GM21367 (cell line): ENCODE data around the gene NOTCH3.

Source experiments
- ATAC-seq: cut with Tn5 transposase; IDR thresholded peaks from one replicate; pipeline ENCODE4 v1.9.1; 2021; ENCODE audit not compliant: unreplicated experiment

NOTCH3 gene

DNA sequence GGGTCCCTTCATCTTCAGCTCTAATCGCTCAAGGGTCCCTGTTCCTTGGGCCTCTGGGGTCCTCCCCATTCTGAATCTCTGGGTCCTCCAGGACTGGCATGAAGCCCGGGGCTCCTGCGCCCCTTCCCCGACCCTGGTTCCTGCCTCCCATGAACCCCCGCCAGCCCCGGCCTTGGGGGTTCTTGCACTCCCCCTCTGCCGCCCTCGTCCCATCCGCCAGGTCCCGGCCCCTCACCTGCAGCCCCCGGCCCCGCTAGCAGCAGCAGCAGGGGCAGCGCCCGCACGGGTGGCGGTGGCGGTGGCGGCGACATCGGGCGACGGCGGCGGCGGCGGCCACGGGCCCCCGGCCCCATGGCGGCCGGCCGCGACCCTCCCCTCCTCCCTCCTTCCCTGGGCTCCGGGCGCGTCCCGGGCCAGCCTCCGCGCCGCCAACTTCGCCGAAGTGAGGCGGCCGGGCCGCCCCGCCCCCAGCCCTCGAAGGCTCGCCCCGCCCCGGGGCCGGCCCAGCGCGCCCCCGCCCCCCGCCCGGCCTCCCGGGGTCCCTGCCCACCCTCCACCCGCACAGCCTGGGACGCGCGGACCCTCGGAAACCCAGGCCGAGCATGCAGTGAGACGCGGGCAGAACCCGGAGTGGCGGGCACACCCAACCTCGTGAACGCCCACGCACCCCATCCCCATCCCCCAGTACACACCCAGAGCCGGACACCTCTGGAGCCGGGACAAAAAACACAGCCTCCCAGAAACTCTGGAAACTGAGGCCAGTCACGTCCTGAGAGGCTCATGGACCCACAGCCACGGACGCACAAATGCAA lies at the start of gene NOTCH3:
Gene NOTCH3 (minus strand): TSS at position 443 of the 812 bp plus-strand sequence. CDS start 90 bp downstream, at position 353.
- ATAC-seq, result no peak

DNA sequence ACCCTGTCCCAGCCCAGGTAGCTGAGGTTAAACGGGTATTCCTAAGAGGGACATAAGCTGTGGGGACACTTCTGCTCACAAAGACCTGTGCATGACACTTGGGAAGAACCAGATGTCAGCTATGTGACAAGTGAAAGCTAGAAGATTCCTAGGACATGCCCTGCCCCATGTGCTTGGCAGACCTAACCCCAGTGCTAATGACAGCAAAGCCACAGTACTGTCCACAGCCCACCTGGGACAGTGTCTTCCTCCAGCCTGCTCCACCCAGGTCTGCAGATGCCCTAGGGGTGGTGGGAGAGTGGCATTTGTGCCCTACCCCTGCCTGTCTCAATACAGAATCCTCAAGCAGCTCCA lies 49.8 kb upstream of the NOTCH3 start:
- ATAC-seq, result no peak

DNA sequence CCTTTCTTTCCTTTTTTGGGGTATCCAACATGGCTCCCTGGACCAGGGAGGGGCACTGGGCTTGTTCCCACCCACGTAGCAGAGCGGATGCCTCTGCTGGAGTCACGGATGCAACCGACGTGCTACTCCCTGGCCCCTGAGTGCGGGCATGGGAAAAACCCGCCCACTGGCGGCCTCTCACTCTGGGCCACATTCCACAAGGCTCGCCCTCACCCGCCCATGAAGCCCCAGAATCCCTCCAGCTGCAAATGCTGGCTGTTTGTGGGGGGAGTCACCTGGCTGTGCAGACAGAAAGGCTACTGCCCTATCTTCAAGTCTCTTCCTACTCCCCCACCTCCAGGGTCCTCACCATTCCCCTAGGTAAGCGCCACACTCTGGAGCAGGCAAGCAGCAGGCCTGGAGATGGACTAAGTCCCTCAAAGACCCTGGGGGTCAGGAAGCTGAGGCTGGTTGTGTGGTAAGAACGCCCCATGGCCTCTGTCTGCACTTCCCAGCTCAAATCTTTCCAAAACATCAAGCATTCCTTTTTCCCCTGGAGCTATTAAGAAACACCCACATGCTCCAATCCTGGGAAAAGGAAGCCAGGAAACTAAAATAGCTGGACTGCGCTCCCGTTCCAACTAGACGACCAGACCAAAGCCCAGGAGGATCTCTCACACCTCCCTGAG lies 49.3 kb upstream of the NOTCH3 start:
- no peak for ATAC-seq

DNA sequence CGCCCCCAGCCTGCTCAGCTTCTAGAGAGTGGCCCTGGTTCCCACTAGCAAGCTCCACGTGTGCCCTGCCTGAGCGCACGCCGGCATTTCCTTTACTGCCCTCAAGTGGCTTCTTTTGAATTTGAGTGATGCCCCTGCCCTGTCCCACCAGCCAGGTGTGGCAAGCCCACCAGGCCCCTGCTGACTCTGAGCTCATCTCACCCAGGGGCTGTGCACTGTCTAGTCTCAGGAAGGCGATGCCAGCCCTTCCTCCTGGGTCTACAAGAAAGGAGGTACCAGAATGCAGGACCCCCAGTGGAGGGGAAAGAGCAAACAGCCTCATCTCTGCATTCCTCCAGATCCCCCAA lies 48.7 kb upstream of the NOTCH3 start:
- ATAC-seq, result no peak

DNA sequence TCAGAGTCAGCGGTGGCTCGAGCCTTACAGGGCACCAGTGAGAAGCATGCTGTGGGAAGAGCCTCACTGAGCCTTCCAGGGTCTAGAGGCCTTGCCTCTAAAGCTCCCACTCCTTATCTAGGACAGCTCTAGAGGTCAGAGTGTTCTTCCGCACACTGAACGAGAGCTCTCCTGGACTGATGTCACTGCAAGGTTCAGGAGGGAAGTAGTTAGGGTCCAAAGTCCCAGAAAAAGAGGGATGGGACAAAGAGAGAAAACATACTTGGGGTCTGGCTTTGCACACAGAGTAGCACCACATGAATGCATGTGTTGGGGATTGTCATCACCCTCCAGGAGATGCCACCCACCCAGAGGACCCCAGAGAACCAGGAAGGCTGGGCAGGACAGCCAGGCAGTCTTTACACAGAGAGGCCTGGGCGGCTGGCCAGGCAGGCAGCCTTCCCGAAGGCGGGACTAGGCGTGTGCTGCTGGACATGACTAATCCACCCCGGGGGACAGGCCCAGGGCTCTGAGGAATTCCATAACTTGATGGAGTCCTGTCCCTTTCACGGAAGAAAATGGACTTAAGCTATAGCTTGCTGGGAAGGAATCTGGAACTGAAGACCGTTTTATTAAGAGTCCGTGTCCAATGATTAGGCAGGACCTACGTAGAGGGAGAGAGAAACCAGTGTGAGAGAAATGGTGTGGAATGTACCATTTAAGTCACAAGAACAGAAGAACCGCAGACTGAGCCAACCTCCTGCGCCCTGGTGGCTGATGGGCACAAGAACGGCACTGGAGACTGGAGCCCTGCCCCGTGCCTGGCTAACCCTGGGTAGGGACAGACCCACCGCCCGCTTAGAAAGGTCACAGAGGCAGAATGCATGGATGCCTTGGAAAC lies 48.1 kb upstream of the NOTCH3 start:
- no peak for ATAC-seq

DNA sequence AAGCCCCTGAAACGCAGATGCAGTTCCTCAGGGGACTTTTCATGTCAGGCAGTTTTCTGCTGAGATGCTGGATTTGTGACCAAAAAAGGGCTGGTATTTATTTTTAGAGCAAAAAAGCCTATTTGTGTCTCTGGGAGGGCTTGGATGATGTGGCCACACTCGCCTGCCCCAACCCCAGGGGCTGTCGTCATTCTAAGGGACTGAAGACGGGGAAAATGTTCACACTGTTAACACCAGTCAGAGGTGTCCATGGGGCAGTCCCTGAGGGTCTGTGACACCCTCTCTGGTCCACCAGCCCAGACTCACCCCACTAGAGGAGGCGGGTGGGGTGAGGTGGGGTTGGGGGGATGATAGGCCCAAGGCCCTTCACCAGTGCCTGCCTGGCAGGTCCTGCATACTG lies 47.3 kb upstream of the NOTCH3 start:
- ATAC-seq, result no peak

DNA sequence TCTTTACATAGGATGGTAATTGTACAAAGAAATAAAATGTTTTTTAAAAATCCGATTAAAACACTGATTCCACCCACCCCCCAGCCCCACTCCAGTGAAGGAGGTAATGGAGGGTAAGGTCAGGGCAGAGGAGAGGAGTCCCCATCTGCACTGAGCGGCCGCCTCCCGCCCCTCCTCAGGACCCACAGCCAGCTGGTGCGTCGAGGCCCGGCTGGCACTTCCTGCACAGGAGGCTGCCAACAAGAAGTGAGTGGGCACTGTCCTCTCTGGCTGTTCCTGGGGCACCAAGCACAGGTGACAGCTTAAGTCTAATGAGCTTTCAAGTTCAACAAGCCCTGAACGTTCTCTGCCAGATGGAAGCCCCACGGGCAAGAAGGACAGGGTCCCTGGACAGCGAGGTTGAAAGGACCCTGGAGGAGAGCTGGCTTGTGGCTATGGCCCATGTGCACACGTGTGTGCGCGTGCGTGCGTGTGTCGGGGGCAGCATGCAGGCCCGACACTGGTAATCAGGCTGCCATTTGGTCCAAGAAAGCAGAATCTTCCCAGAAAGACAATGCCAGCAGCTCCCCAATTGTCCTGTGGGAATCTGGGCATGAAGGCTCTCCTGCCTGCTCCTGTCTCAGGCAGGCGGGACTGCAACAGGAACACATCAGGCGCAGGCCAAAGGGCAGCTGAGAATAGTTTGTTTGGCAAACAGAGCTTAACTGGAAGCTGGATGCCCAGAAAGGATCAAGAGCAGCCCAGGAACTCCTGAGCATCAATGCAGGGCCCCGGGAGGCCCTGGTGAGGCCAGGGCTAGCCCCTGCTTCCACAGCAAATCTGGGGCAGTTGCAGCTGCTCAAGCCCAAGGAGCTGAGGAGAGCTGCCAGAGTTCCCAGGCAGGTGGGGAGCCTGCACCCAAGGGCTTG lies 46.6 kb upstream of the NOTCH3 start:
- no peak for ATAC-seq

DNA sequence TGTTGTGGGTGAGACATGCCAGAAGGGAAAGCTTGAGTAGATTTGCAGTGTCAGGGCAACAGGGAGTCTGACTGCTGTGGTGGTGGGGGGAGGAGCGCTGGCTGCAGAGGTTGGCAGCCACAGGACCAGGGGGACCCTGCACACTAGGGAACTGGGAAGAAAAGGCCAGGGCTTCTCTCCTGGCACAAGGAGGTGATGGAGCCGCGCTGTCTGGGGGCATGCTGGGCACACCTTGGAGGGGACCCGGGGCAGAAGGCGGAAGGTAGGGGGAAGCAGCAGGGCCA lies 45.3 kb upstream of the NOTCH3 start:
- ATAC-seq, result no peak

DNA sequence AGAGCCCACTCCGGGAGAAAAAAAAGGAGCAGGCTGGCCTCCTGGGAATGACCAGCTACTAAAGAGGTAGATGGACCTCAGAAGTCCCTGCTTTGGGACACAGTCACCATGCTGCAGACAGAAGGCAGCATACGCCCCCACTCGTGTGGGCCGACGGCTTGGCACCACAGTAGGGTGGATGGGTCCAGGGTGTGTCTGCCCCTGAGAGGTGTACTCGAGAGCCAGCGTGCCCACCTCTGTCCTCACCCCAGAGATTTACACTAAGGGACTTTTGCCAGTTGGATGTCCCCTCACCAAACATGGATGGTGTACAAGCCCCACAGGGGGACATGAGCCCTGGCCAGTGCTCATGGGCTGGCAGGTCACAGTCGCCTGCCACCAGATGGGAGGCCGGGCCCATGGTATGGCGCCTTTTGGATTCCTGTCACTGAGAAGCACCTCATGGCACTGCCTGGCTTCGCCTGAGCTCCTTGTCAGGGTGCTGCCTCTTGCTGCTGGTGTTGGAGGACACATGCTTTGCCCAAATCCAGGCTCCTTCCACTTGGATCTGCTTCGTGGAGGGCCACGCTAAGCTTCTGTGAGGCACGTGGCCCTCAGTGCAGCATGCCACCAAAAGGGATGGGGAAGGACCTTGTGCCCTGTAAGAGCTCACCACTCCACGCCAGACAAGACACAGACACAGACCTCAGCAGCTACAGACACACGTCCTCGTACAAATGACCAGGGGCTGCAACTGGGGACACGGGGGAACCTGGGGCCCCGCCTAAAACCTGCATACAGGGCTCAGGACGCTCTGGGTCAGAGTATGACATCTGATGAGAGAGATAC lies 44.8 kb upstream of the NOTCH3 start:
- no peak for ATAC-seq

DNA sequence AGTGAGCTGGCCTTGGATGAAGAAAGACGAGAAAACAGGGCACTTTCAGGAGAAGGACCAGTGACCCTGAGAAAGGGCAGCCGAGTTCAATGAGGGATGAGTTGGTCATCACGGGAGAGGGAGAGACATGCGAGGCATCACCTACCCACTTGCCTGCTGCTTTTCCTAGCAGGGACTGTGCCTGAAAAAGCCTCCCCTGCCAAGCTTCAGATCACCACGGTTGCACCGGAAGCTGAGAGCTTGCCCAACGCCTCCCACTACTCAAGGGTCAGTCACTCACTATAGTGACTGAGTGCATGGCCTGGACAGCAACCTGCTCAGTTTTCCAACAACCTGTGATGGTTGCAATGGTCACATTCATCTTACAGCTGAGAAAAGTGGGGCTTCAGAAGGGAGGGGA lies 44.0 kb upstream of the NOTCH3 start:
- no peak for ATAC-seq

DNA sequence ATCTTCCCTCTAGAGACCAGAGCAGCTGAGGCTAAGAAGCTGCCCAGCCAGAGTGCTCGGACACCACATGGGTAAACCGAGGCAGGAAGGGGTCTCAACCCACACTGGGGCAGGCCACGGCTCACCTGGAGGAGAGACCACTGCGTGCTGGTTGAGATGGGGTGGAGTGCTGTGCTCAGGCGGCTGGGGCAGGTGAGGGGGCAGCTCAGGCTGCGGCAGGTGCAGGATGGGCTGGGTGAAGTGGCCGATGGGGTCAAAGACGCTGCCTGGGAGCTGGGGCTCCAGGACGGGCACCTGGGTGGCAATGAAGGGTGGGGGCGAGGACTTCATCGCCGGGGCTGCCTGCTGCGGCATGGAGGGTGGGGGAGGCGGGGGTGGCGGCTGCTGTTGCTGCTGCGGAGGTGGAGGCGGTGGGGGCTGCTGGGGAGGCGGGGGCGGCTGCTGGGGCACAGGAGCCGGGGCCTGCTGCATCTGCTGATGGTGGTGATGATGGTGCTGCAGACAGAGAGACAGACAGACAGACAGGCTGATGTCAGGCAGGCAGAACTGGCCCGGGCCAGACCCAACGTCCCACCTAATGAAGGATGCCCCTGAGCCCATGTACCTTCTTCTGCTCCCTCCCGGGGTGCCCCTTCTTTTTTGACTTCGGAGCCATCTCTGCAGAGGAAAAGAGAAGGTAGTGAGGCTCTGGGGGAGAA lies 43.5 kb upstream of the NOTCH3 start:
- ATAC-seq, result no peak

DNA sequence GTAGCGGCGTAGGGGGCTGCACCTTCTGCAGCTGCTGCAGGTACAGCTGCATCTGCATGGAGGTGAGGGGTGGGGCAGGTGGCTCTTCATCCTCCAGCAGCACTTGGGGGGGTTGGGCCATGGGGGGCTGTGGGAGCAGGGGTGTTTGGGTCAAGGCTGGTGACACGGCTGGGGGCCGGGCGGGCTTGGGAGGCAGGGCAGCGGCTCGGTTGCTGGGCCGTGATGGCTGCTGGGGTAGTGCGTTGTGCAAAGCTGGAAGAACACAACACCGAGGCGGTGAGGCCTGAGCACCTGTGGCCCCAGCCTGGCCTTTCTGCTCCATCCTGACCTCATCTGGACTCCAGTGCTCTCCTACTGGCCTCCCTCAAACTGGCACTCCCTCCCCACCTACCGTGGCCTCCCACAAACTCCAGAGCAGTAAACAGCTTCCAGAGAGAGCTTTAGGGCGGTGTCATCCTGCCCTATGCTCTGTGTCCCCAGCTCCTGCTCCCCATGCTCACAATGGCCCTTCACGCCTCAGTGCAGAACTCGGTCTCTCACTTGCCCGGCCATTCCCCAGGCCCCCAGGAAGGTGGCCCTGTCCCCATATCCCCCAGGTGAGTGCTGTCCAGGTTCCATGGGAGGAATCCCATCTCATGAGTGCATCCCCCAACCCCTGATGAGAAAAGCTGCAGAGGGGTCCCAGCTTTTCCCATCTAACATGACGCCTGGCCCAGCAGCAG lies 42.6 kb upstream of the NOTCH3 start:
- no peak for ATAC-seq

DNA sequence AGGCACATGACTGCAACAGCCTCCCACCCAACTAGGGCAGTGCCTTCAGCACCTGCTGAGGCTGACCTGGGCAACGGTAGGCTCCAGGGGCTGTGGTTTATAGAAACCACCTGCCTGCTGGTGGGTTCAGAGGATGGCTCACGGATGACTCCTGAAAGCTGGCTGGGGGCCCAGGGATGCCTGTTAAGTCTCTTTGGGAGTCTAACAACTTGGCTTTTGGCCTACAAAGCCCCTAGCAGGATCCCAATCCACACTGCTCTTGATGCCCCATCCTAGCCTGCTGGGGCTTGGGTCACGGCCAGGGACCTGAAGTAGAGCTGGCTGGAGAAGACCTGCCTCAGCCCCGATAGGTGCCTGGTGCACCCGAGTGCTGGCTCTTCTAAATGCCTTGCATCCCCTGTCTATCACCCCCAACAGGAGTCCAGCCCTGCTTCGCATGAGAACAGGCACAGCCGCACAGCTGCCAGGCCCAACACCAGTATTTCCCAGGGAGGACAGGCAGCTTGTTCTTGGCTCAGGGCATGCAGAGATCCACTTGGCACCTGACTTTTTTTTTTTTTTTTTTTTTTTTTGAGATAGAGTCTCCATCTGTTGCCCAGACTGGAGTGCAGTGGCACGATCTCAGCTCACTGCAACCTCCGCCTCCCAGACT lies 40.6 kb upstream of the NOTCH3 start:
- ATAC-seq, result no peak

DNA sequence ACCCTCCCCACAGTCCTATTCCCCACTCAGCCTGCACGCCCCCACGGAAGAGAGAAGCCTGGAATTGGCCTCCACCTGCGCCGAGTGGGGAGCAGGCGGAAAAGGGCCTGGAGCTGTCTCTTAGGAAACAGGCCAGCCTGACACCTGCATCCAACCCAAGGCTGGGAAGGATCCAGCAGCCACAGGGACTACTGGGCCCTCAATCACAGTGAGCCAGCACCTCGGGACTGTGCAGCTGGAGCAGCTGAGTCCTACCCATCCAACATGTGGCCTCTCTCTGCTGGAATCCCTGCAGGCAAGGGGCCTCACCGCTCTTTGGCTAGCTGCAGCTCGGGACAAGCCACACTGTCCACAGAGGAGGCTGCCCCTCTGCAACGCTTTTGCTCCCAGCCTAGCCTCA lies 39.7 kb upstream of the NOTCH3 start:
- no peak for ATAC-seq

DNA sequence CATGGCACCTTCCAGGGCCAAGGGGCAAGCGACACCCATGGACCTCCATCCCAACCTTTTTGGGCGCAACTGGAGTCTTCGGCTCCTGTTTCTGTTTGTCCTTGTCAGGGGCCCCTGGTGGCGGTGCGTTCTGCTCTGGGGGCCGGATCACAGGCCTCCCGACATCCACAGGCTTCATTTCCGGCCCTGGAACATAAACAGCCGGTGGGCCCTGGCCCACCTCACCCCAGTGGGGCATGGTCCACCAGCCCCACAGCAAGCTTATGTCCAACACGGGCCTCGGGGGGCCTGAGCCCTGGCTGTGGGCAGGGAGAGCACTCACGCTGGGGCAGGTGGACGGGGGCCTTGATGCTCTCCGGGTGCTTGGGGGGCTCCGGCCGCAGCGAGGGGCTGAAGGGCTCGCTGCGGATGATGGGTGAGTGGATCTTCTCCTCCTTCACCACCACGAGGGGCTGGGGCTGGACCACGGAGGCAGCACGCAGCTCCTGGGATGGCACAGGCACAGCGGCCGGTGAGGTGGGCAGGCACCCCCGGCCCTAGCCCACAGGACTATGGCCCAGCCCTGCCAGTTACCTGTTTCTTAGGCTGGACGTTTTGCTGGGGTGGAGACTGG lies 38.6 kb upstream of the NOTCH3 start:
- ATAC-seq, result no peak

DNA sequence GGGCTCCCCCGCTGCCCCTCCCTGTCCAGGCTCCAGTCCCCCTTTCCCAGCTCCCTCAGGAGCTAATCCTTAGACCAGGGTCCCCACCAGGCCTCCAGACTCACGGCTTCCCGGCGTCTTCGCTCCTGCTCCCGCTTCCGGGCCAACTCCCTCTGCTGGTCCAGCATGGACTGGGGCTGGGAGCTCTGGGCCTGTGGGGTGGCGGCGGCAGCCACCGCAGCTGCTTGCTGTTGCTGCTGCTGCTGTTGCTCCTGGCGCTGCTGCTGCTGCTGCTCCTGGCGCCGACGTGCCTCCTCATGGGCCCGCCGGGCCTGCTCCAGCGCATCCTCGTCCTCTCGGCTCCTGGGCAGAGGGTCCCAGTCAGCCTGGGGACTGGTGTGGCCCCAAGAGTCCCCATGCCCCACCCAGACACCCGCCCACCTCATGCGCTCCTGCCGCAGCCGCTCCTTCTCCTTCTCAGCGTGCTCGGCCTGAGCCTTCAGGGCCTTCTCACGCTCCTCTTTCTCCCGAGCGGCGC lies 37.9 kb upstream of the NOTCH3 start:
- ATAC-seq, result no peak

DNA sequence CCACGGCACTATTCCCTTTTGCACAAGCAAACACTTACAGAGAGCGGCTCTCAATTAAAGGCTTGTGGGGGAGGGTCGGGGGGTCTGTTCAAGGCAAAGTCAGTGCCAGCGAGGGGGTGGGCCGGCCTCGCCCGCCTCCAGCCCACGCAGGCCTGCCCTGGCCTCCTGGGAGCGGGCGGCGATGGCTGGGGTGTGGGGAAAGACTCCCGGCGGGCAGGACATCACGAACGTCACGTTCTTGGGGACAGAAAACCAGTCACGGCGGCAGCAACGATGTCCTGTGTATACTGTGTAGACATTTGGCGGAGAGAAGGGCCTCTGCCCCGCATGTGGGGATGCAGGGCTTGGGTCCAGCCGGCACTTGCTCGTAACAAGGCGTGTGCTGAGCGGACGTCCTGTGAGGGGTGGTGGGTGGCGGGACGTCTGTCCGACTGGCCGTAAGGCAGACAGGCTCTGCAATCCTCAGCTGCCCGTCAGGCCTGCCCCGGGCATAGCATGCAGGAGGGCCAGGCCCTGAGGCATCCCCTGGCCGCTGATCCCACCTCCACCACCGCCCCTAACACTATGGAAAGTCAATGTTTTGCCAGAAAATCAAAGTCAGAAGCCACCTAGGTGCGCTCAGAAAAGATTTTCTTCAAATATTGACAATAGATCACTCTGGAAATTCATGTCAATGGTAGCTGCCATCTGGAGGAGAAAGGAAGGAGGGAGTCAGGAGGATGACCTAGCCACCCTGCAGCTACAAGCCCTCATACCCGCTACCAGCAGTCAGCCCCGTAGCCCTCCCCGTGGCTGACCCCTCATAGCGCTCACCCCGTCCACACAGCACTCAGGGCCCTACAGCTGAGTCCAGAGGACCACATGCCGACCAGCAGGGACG lies 37.2 kb upstream of the NOTCH3 start:
- no peak for ATAC-seq
